ENCODE results near the gene PCDHB2.
"Not testable (repeated sequence)": the region's sequence is repeated elsewhere in the genome, so short reads cannot be mapped to it uniquely, and the experiment has no call there.

PCDHB2 gene

GRCh38 chr5:141135718-141136266 lies 41.4 kb downstream of the PCDHB2 start:
- DNase-seq (ENCODE audit: low read depth): no peak

GRCh38 chr5:141137346-141137745 lies 42.9 kb downstream of the PCDHB2 start:
- not testable (repeated sequence) for DNase-seq (ENCODE audit: low read depth)

Data from stimulated activated CD8-positive, alpha-beta memory T cell treated with anti-CD3 and anti-CD28 coated beads, Interleukin-12 subunit alpha, Interleukin-12 subunit beta, amount 100 ng/mL, for 4 hours (primary cell).